Measurements from ENCODE around the gene C17orf114.

- TF ChIP-seq, protein P1, sequence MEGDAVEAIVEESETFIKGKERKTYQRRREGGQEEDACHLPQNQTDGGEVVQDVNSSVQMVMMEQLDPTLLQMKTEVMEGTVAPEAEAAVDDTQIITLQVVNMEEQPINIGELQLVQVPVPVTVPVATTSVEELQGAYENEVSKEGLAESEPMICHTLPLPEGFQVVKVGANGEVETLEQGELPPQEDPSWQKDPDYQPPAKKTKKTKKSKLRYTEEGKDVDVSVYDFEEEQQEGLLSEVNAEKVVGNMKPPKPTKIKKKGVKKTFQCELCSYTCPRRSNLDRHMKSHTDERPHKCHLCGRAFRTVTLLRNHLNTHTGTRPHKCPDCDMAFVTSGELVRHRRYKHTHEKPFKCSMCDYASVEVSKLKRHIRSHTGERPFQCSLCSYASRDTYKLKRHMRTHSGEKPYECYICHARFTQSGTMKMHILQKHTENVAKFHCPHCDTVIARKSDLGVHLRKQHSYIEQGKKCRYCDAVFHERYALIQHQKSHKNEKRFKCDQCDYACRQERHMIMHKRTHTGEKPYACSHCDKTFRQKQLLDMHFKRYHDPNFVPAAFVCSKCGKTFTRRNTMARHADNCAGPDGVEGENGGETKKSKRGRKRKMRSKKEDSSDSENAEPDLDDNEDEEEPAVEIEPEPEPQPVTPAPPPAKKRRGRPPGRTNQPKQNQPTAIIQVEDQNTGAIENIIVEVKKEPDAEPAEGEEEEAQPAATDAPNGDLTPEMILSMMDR (IDR thresholded peaks at IDR 0.05) = no peak
- no peak for TF ChIP-seq POLR2A (IDR thresholded peaks at IDR 0.05)
Observed at GRCh38 chr17:4823373-4824089, 21.4 kb upstream of the C17orf114 start.
